ENCODE results near the gene LRP4.

DNA sequence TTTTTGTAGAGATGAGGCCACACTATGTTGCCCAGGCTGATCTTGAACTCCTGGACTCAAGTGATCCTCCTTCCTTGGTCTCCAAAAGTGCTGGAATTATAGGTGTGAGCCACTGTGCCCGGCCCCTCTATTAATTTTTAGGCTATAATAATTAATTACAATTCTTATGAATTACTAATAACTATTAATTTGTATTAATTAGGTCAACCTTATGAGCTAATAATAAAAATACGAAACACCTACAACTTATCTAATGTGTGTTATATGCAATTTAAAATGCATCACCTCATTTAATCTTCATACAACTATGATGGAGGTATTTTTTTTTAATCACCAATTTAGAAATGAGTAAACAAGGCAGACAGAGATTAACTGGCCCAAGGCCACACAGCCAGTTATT is 26.2 kb downstream of the LRP4 start:
- TF ChIP-seq, protein P1, sequence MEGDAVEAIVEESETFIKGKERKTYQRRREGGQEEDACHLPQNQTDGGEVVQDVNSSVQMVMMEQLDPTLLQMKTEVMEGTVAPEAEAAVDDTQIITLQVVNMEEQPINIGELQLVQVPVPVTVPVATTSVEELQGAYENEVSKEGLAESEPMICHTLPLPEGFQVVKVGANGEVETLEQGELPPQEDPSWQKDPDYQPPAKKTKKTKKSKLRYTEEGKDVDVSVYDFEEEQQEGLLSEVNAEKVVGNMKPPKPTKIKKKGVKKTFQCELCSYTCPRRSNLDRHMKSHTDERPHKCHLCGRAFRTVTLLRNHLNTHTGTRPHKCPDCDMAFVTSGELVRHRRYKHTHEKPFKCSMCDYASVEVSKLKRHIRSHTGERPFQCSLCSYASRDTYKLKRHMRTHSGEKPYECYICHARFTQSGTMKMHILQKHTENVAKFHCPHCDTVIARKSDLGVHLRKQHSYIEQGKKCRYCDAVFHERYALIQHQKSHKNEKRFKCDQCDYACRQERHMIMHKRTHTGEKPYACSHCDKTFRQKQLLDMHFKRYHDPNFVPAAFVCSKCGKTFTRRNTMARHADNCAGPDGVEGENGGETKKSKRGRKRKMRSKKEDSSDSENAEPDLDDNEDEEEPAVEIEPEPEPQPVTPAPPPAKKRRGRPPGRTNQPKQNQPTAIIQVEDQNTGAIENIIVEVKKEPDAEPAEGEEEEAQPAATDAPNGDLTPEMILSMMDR (IDR thresholded peaks at IDR 0.05) = no peak
- no peak for TF ChIP-seq POLR2A (IDR thresholded peaks at IDR 0.05)
